GM20431 (cell line): ENCODE results near the gene ASB6.

Source experiments
- in situ Hi-C: fragments of 300-500 bp; cut with MseI, MboI; formaldehyde crosslinking; loops from one replicate; pipeline ENCODE4 v1.15.0; 2020; ENCODE audit warnings: low sequenced_read_pairs; ENCODE audit not compliant: unreplicated experiment

Gene ASB6

GRCh38 chr9:129641750-129642585 is at the start of gene ASB6:
TSS of gene ASB6 (minus strand) at chr9:129642151. CDS start at chr9:129641999, 152 bp downstream.
- in situ Hi-C loops, result loop anchor here (10.0 kb wide), 1 partner anchor 143 kb away; no protein-coding TSS in a partner anchor

- in situ Hi-C loops, result loop anchor here (25.0 kb wide), 1 partner anchor 949 kb away; no protein-coding TSS in a partner anchor
These were observed 46.5 kb upstream of the ASB6 start for GRCh38 chr9:129688285-129689043.

GRCh38 chr9:129687391-129687790 is 45.4 kb upstream of the ASB6 start:
- in situ Hi-C loops, result loop anchor here (25.0 kb wide), 1 partner anchor 950 kb away; no protein-coding TSS in a partner anchor

- in situ Hi-C loops, result loop anchor here (25.0 kb wide), 1 partner anchor 951 kb away; no protein-coding TSS in a partner anchor
These were observed 44.8 kb upstream of the ASB6 start for GRCh38 chr9:129686736-129687135.

- in situ Hi-C loops, result loop anchor here (25.0 kb wide), 1 partner anchor 951 kb away; no protein-coding TSS in a partner anchor
These were observed 43.9 kb upstream of the ASB6 start for GRCh38 chr9:129685933-129686259.

GRCh38 chr9:129685220-129685932 is 43.4 kb upstream of the ASB6 start:
- in situ Hi-C loops, result loop anchor here (25.0 kb wide), 1 partner anchor 952 kb away; no protein-coding TSS in a partner anchor

- in situ Hi-C loops, result loop anchor here (25.0 kb wide), 1 partner anchor 955 kb away; no protein-coding TSS in a partner anchor
These were observed 40.4 kb upstream of the ASB6 start for GRCh38 chr9:129682381-129682780.

- in situ Hi-C loops, result loop anchor here (25.0 kb wide), 1 partner anchor 955 kb away; no protein-coding TSS in a partner anchor
These were observed 40.0 kb upstream of the ASB6 start for GRCh38 chr9:129681924-129682323.

GRCh38 chr9:129679537-129679936 is 37.6 kb upstream of the ASB6 start:
- in situ Hi-C loops, result loop anchor here (25.0 kb wide), 1 partner anchor 958 kb away; no protein-coding TSS in a partner anchor

GRCh38 chr9:129678844-129679243 is 36.9 kb upstream of the ASB6 start:
- in situ Hi-C loops, result loop anchor here (25.0 kb wide), 1 partner anchor 958 kb away; no protein-coding TSS in a partner anchor

GRCh38 chr9:129677456-129677855 is 35.5 kb upstream of the ASB6 start:
- in situ Hi-C loops, result loop anchor here (25.0 kb wide), 1 partner anchor 960 kb away; no protein-coding TSS in a partner anchor

- in situ Hi-C loops, result loop anchor here (25.0 kb wide), 1 partner anchor 960 kb away; no protein-coding TSS in a partner anchor
These were observed 35.0 kb upstream of the ASB6 start for GRCh38 chr9:129676975-129677374.

GRCh38 chr9:129676287-129676686 is 34.3 kb upstream of the ASB6 start:
- in situ Hi-C loops, result loop anchor here (25.0 kb wide), 1 partner anchor 961 kb away; no protein-coding TSS in a partner anchor

GRCh38 chr9:129675620-129676019 is 33.7 kb upstream of the ASB6 start:
- in situ Hi-C loops, result loop anchor here (25.0 kb wide), 1 partner anchor 962 kb away; no protein-coding TSS in a partner anchor

- in situ Hi-C loops, result no loop called here
These were observed 32.3 kb upstream of the ASB6 start for GRCh38 chr9:129674229-129674628.

- in situ Hi-C loops, result no loop called here
These were observed 31.7 kb upstream of the ASB6 start for GRCh38 chr9:129673602-129674001.

GRCh38 chr9:129672702-129673101 is 30.8 kb upstream of the ASB6 start:
- in situ Hi-C loops, result no loop called here

- in situ Hi-C loops, result no loop called here
These were observed 29.6 kb upstream of the ASB6 start for GRCh38 chr9:129671519-129671918.

- in situ Hi-C loops, result no loop called here
These were observed 29.1 kb upstream of the ASB6 start for GRCh38 chr9:129671065-129671464.

- in situ Hi-C loops, result no loop called here
These were observed 28.0 kb upstream of the ASB6 start for GRCh38 chr9:129669946-129670345.
